Small intestine (tissue), 7 donors: ENCODE data around the gene DZANK1. TPM values are rescaled to one million over a fixed set of nuclear protein-coding genes. Genes with fewer than 3 reads are reported as not detected.

Experiments
- DNase-seq, 2 donors: peaks; one replicate each; pipeline versions ENCODE4 v3.0.0 to v3.0.0-alpha.2; 2013
- FAIRE-seq: peaks from 2 replicates; lab custom pipeline; 2012; peaks lifted over from hg19 to GRCh38; lab: Jason Lieb, UNC
- H3K27ac ChIP-seq, 3 donors: one replicate each; pipeline ENCODE4 v1.5.1; 2013; ENCODE audit warnings: low read length in 2 of 3, mild to moderate bottlenecking in 2 of 3, control low read depth in 1 of 3, inconsistent platforms in 1 of 3, low read depth in 1 of 3, moderate library complexity in 1 of 3
- H3K27me3 ChIP-seq, 3 donors: one replicate each; pipeline ENCODE4 v1.6.1; 2013; ENCODE audit warnings: low read length in 3 of 3, inconsistent platforms in 1 of 3; ENCODE audit not compliant: control insufficient read depth in 3 of 3, insufficient read depth in 3 of 3
- H3K36me3 ChIP-seq, 3 donors: one replicate each; pipeline ENCODE4 v1.6.1; 2013; ENCODE audit warnings: low read length in 3 of 3, inconsistent platforms in 1 of 3, low read depth in 1 of 3, mild to moderate bottlenecking in 1 of 3, moderate library complexity in 1 of 3; ENCODE audit not compliant: control insufficient read depth in 3 of 3, insufficient read depth in 2 of 3
- H3K4me1 ChIP-seq, 3 donors: one replicate each; pipeline ENCODE4 v1.6.1; 2013; ENCODE audit warnings: low read length in 2 of 3, inconsistent platforms in 1 of 3, low read depth in 1 of 3, mild to moderate bottlenecking in 1 of 3, moderate library complexity in 1 of 3; ENCODE audit not compliant: control insufficient read depth in 3 of 3, insufficient read depth in 2 of 3
- H3K4me3 ChIP-seq, 3 donors: one replicate each; pipeline ENCODE4 v1.5.1; 2013; ENCODE audit warnings: low read length in 3 of 3, control low read depth in 1 of 3, inconsistent platforms in 1 of 3, low read depth in 1 of 3, mild to moderate bottlenecking in 1 of 3, moderate library complexity in 1 of 3
- H3K9me3 ChIP-seq, 2 donors: one replicate each; pipeline ENCODE4 v1.6.1; 2013; ENCODE audit warnings: low read depth in 1 of 2, low read length in 1 of 2; ENCODE audit not compliant: control insufficient read depth in 2 of 2, insufficient read depth in 1 of 2
- WGBS, 3 donors: extraction: QIAGEN DNeasy Blood & Tissue Kit; methylation state at CpG; one replicate each; pipeline ENCODE4 v1.1.7; 2013; 5-methylcytosine and 5-hydroxymethylcytosine counted together
- polyA plus RNA-seq, 4 donors: library from polyadenylated mRNA; stranded (reverse) in 3 of 4; unstranded in 1 of 4; fragments of 200-250 nt in 3 of 4; fragments of 120-200 nt in 1 of 4; gene quantifications; one replicate each; pipeline versions ENCODE4 v1.2.1 to v1.2.3, GENCODE V29; 2013
- donor health status: healthy with polysubstance abuse.
- donor health status: control.
- donor health status: control.
- donor health status: Bipolar disorder and iron deficiency.
- donor health status: healthy.

Gene DZANK1
- polyA plus RNA-seq, 4 donors: 0.54 to 1.8 (median 0.85) TPM; not detected in 1

DNA sequence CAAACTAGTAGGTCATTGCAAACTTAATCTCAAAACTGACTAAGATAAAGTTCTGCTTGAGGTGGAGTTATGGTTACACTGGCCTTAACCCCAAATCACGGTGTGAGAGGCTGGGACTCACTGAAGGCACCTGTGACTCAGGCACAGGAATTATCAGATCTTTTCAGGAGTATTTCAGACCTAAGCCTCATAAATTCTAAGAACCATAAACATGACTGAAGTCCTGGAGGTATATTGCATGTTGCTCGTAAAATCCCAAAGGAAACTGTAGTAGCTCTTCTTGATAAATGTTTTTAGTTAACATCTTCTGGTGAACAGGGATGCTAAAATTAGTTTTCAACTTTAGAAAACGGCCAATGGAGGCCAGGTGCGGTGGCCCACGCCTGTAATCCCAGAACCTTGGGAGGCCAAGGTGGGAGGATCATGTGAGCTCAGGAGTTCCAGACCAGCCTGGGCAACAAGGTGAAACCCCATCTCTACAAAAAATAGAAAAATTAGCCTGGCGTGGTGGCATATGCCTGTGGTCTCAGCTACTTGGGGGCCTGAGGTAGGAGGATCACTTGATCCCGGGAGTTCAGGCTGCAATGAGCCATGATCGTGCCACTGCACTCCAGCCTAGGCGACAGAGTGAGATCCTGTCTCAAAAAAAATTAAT, 36.5 kb downstream of the DZANK1 start:
- FAIRE-seq: no peak
- Histone ChIP-seq H3K27me3 (no peaks in the 10 kb centered on the region), H3K27ac (no peak overlapping the region), H3K4me3 (no peak overlapping the region), H3K4me1 (peaks cover 2 to 22% (median 2%) of the 10 kb centered on the region in 3 donors), H3K9me3 (no peaks in the 10 kb centered on the region), H3K36me3 (peaks cover 0 to 2% (median 0%) of the 10 kb centered on the region in 3 donors)
- peak; percentile 73 to 79 for DNase-seq
- 58 to 77% (median 63%) methylated on average over 9 of the region's 9 CpGs for WGBS, 3 donors

DNA sequence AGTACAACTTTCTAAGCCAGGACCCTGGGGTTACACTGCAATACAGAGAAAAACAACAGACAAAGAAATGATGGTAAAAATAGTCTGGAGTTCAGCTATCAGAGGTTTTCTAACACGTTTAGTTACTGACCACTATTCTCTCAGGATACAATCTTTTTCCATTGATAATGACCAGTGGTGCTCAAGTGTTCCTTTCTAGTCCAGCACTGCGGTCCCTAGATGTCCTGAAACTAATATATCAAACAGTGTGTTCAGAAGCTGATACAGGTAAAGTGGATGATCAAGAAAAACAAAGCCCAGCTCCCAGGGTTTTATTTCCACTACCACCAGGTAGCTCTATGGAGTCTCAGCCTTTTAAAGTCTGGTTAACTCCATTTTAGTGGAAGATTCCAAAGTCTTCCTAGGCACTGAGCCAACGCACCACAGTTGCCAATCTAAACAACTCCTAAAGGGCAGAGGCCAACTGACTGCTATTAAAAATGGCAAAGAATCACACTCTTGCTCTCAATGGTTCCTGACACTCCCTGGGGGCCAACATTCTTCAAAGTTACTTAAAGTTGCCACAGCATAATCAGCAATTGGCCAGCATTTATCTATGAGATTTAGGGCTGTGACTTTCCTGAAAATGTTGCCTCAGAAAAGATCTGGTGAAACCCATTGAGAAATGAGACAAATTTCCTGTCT, 38.2 kb downstream of the DZANK1 start:
- Histone ChIP-seq H3K36me3 (peaks cover 0 to 2% (median 0%) of the 10 kb centered on the region in 3 donors), H3K9me3 (no peaks in the 10 kb centered on the region), H3K27ac (peak overlapping the region in 2 of 3 donors; percentile 25 to 27), H3K27me3 (no peaks in the 10 kb centered on the region), H3K4me3 (no peak overlapping the region), H3K4me1 (peaks cover 2 to 22% (median 2%) of the 10 kb centered on the region in 3 donors)
- DNase-seq (peak; percentile 60 to 82), FAIRE-seq (no peak)
- WGBS, 3 donors: 14 to 46% (median 40%) methylated on average over 3 of the region's 3 CpGs

DNA sequence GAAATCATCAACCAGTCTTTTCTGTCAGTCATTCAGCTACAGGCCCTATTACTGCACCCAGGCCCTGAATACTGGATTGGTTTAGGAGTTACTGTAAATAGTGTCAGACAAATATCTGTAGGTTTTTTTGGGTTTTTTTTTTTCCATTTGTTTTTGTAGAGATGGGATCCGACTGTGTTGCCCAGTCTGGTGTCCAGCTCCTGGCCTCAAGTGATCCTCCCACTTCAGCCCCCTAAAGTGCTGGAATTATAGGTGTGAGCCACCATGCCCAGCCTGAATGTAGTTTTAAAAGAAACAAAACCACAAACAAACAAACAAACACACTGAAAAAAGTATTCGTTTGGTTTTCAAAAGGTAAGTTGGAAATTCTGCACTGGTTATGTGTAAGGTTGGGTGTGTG, 39.6 kb downstream of the DZANK1 start:
- no peak for FAIRE-seq
- no peak for DNase-seq
- Histone ChIP-seq H3K9me3 (no peaks in the 10 kb centered on the region), H3K36me3 (peaks cover 0 to 2% (median 0%) of the 10 kb centered on the region in 3 donors), H3K4me3 (no peak overlapping the region), H3K4me1 (peaks cover 2 to 22% (median 2%) of the 10 kb centered on the region in 3 donors), H3K27ac (no peak overlapping the region), H3K27me3 (no peaks in the 10 kb centered on the region)
- 84 to 92% (median 91%) methylated on average over 2 of the region's 2 CpGs for WGBS, 3 donors

DNA sequence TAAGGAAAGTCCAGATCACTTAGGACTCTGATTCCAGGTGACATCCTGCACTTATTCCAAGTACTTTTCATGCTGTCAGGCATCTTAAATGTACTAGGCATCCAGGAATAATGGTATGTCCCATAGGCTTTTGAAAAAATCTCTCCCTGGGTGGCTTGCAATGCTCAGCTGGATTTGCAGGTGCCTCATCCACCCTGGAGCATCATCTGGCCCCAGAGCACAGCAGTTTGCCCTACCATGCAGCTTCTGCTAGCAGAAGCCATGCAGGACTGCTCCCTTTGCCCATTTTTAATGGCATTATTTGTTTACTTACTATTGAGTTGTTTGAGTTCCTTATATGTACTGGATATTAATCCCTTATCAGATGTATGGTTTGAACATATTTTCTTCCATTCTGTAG, 45.2 kb downstream of the DZANK1 start:
- no peak for FAIRE-seq
- DNase-seq: no peak
- no peaks in the 10 kb centered on the region for H3K4me1 ChIP-seq

DNA sequence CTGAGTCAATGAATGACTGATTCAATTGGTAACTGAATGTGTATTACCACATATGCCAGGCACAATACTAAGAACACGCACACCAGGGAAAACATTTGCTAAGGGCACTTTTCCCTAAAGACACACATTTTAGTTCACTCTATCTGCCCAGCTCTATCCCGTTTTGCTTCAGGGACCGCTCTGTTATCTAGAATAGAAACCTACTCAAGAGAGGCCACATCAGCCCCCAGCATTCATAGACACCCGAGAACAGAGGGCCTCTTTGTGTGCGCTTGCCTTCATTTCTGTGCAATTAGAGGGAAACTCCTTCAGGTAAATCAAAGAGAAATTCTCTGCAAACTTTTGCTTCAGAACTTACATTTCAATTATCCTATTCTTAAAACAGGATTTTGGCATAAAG, 50.3 kb downstream of the DZANK1 start:
- Histone ChIP-seq H3K27me3 (no peaks in the 10 kb centered on the region), H3K36me3 (no peaks in the 10 kb centered on the region), H3K4me1 (peaks cover 0 to 6% (median 0%) of the 10 kb centered on the region in 3 donors), H3K9me3 (no peaks in the 10 kb centered on the region), H3K4me3 (no peak overlapping the region), H3K27ac (peak overlapping the region in 1 of 3 donors; percentile 11)
- FAIRE-seq (no peak), DNase-seq (peak in 1 of 2 donors; percentile 18)
- 74 to 85% (median 76%) methylated on average over 5 of the region's 5 CpGs for WGBS, 3 donors

More for the DNA sequence above, 45.2 kb downstream of the DZANK1 start:
- Histone ChIP-seq H3K4me3 (no peak overlapping the region), H3K9me3 (no peaks in the 10 kb centered on the region), H3K27me3 (no peaks in the 10 kb centered on the region), H3K36me3 (no peaks in the 10 kb centered on the region), H3K27ac (no peak overlapping the region)

DNA sequence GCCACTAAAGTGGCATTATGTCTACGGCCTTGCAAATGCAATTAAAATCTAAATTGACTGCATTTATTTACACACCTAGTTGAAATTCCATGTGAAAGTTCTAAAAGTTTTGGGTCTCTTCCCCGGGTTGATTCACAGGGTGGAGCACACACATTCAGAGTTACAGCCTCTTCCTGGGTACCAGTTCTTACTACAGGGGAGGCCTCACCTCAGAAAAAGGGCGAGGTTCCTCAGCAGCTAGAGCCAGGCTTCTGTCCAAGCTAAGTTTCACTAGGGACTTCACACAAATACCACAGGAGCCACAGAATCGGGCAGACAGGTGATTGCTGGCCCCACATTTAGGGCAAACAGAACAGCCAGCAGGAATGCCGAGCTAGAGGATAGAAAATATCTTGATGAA, 52.7 kb downstream of the DZANK1 start:
- no peak for DNase-seq
- Histone ChIP-seq H3K9me3 (no peaks in the 10 kb centered on the region), H3K36me3 (no peaks in the 10 kb centered on the region), H3K27ac (no peak overlapping the region), H3K4me3 (no peak overlapping the region), H3K27me3 (no peaks in the 10 kb centered on the region), H3K4me1 (peaks cover 0 to 6% (median 0%) of the 10 kb centered on the region in 3 donors)
- WGBS, 3 donors: 44 to 62% (median 50%) methylated on average over 5 of the region's 5 CpGs
- no peak for FAIRE-seq

DNA sequence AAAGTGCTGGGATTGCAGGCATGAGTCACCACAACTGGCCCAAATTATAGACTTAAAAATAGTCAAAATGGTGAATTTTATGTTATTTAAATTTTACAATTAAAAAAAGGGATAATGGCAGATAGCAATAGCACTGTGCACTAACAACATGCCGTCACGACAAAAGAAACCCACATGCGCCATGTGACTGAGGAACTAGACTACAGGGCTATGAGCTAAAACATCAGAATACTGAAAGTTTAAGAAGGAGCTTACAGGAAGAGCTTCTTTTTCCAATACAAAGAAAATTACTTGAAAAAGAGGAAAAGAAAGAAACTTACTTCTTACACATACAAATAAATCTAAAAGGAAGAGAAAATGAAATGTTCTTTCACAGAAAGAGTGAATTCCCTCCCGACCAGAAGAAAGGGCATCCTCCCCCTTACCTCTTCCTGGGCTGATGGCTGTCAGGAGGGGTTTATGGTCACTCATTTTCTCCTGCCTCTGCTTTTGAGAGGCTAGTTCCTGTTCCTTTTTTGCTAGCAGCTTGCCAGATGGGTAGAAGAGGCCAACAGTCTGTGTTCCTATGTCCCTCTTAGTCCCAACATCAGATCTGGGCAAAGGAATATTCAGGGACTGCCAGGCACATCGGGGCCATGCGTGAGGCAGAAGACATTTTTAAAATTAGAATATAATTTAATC, 54.5 kb downstream of the DZANK1 start:
- FAIRE-seq: no peak
- Histone ChIP-seq H3K27ac (no peak overlapping the region), H3K27me3 (no peaks in the 10 kb centered on the region), H3K4me1 (peaks cover 0 to 6% (median 0%) of the 10 kb centered on the region in 3 donors), H3K4me3 (no peak overlapping the region), H3K9me3 (no peaks in the 10 kb centered on the region), H3K36me3 (no peaks in the 10 kb centered on the region)
- WGBS, 3 donors: 82 to 87% (median 87%) methylated on average over 6 of the region's 6 CpGs
- no peak for DNase-seq

DNA sequence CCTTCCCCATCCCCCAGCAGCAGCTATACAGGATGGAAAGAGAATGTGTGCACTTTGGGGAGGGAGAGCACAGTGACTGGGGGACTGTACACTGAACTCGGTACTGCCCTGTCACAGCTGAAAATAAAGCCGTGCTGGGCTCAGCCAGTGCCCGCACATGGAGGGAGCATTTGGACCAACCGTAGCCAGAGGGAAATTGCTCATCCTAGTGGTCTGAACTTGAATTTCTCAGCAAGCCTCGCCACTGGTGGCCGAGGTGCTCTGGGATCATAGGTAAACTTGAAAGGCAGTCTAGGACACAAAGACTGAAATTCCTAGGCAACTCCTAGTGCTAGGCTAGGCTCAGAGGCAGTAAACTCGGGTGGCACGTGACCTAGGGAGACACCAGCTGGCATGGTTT, 61.0 kb downstream of the DZANK1 start:
- DNase-seq (no peak), FAIRE-seq (no peak)
- 89 to 94% (median 90%) methylated on average over 8 of the region's 8 CpGs for WGBS, 3 donors

More for the DNA sequence above, 61.0 kb downstream of the DZANK1 start:
- no peaks in the 10 kb centered on the region for H3K27me3 ChIP-seq
- H3K4me1 ChIP-seq: no peaks in the 10 kb centered on the region
- H3K36me3 ChIP-seq: peaks cover 0 to 2% (median 0%) of the 10 kb centered on the region in 3 donors
- H3K9me3 ChIP-seq: peaks cover 0 to 15% of the 10 kb centered on the region in 2 donors
- H3K27ac ChIP-seq: no peak overlapping the region
- no peak overlapping the region for H3K4me3 ChIP-seq
